Measurements from ENCODE around the gene ZNF813. TPM values are rescaled to one million over a fixed set of nuclear protein-coding genes. Genes with fewer than 3 reads are reported as not detected.
A peak's percentile ranks its signal among the peaks of the same experiment; 100 is the strongest.

Gene ZNF813
- total RNA-seq, 1 donor from 2014 or later = 1.9 TPM

- ATAC-seq = peak; percentile 98
Observed at GRCh38 chr19:53520547-53521372, 53.2 kb downstream of the ZNF813 start.

- peak; percentile 13 for ATAC-seq
Observed at GRCh38 chr19:53521373-53522202, 54.1 kb downstream of the ZNF813 start.

- ATAC-seq = no peak
Observed at GRCh38 chr19:53525922-53526321, 58.4 kb downstream of the ZNF813 start.

- no peak for ATAC-seq
Observed at GRCh38 chr19:53530622-53531021, 63.1 kb downstream of the ZNF813 start.

- no peak for ATAC-seq
Observed at GRCh38 chr19:53531457-53531856, 63.9 kb downstream of the ZNF813 start.

GRCh38 chr19:53532362-53532761 is 64.8 kb downstream of the ZNF813 start:
- no peak for ATAC-seq

- ATAC-seq = no peak
Observed at GRCh38 chr19:53536225-53536548, 68.7 kb downstream of the ZNF813 start.

GRCh38 chr19:53537121-53537520 is 69.6 kb downstream of the ZNF813 start:
- no peak for ATAC-seq

GRCh38 chr19:53537521-53538377 is 70.2 kb downstream of the ZNF813 start, which contains the start of gene ZNF331:
Gene ZNF331, plus strand, starts transcription at chr19:53538145. Its CDS starts 31,232 bp downstream, at chr19:53569377.
- ATAC-seq = peak; percentile 86

GRCh38 chr19:53538378-53539109 is 71.0 kb downstream of the ZNF813 start:
- ATAC-seq = peak; percentile 42

- ATAC-seq = no peak
Observed at GRCh38 chr19:53540091-53540490, 72.6 kb downstream of the ZNF813 start.

- no peak for ATAC-seq
Observed at GRCh38 chr19:53541971-53542370, 74.4 kb downstream of the ZNF813 start.

- no peak for ATAC-seq
Observed at GRCh38 chr19:53545271-53546065, 77.9 kb downstream of the ZNF813 start.

Other genes with a start within 250 kb of the ZNF813 start
- 2.2 TPM for gene ZNF677, start 212.9 kb upstream of the ZNF813 start, total RNA-seq
- not detected for gene VN1R2, start 209.4 kb upstream of the ZNF813 start, total RNA-seq
- not detected for gene VN1R4, start 200.0 kb upstream of the ZNF813 start, total RNA-seq
- gene ZNF845, start 134.0 kb upstream of the ZNF813 start, total RNA-seq = 3.5 TPM
- 6.6 TPM for gene ZNF525, start 102.0 kb upstream of the ZNF813 start, total RNA-seq
- 5.3 TPM for gene ZNF765, start 72.6 kb upstream of the ZNF813 start, total RNA-seq
- gene ZNF761, start 35.7 kb upstream of the ZNF813 start, total RNA-seq = 4.5 TPM
- 4.6 TPM for gene ZNF331, start 70.4 kb downstream of the ZNF813 start, total RNA-seq
- not detected for gene DPRX, start 164.3 kb downstream of the ZNF813 start, total RNA-seq